GM13977 (cell line): ENCODE results near the gene SEMA4D.

ENCODE experiments used
- DNase-seq: peaks from one replicate; pipeline ENCODE4 v3.0.0; 2012; ENCODE audit warnings: low spot score
- in situ Hi-C: fragments of 300-500 bp; cut with MboI; formaldehyde crosslinking; loops from one replicate; pipeline ENCODE4 v1.12.0; 2022; ENCODE audit warnings: low sequenced_read_pairs, low pct_unique_long_range_greater_than_20kb, mixed read lengths, inconsistent platforms; ENCODE audit not compliant: unreplicated experiment
- TF ChIP-seq, protein P1 (sequence below): IDR thresholded peaks from 2 replicates; pipeline ENCODE4 v1.5.1; 2012; ENCODE audit warnings: mild to moderate bottlenecking, control low read depth; ENCODE audit not compliant: insufficient read depth; ENCODE audit errors: extremely low read depth, missing control alignments

SEMA4D gene

DNA sequence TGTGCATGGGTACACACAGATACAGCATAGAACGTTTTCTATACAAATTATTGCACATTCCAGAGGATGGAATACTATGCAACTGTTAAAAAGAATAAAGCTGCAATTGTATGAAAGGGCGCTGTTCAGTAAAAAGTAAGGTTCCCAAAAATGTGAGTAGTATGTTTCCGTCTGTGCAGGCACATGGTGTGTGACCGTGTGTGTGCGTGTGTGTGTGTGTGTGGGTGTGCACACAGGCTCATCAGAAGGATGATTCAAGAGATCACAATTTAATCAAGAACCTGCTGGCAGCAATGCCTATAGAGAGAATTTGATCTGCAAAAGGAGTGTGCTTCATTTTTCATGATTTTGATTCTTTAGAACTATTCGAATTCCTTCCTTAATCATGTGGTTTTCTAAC, 76.3 kb downstream of the SEMA4D start:
- TF ChIP-seq, protein P1, sequence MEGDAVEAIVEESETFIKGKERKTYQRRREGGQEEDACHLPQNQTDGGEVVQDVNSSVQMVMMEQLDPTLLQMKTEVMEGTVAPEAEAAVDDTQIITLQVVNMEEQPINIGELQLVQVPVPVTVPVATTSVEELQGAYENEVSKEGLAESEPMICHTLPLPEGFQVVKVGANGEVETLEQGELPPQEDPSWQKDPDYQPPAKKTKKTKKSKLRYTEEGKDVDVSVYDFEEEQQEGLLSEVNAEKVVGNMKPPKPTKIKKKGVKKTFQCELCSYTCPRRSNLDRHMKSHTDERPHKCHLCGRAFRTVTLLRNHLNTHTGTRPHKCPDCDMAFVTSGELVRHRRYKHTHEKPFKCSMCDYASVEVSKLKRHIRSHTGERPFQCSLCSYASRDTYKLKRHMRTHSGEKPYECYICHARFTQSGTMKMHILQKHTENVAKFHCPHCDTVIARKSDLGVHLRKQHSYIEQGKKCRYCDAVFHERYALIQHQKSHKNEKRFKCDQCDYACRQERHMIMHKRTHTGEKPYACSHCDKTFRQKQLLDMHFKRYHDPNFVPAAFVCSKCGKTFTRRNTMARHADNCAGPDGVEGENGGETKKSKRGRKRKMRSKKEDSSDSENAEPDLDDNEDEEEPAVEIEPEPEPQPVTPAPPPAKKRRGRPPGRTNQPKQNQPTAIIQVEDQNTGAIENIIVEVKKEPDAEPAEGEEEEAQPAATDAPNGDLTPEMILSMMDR: no peak
- DNase-seq: no peak
- in situ Hi-C loops: no loop called here

DNA sequence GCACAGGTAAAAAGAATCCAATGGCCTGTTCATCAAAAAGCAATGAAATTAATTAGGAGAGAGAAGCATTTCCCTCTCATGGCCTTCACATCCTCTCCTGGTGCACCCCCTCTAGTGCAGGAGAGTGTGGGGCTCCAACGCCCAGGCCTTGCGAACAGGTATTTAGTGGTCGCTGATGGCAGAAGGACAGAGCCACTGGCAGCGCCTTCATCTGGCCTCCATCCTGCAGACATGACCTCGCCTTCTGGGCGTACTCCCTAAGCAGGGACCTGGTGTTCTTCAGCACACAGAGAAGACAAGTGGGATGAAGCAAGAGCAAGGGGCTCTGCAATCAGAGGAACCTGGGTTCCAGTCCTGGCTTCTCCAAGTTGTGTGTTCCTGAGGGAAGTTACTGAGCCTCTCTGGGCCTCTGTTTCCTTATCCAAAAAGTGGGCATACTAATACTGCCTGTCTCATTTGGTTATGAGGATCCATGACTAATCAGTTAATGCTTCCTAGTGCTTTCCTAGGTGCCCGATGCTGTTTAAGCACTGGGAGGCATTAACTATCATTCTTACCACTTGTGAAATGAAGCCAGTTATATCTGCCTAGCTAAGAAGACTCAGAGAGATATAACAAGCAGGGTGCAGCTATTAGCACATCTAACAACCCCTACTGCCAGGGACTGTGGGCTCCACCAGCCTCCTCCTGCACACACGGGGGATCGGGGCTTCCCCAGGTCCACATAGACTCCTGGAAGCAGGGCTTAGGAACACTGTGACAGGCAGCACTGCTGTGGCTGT, 77.3 kb downstream of the SEMA4D start:
- DNase-seq: no peak
- in situ Hi-C loops: no loop called here
- TF ChIP-seq, protein P1: no peak

DNA sequence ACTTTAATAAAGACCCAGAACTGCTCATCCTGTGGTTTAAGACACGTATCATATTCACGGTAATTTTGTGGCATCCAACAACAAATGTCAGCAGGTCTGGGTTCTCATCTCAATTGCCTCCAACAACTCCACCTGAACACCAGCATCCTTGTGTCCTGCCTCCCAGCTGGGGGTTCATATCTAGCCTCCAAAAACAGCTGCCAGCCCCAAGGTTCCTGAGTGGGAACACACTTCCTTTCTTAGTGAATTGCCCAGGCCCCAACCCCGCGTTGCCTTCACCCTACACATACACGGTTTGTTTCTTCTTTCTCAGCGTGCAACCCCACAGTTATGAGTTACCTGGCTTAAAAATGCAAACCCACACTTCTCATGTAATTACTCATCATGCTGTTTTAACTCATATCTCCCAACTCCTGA, 77.9 kb downstream of the SEMA4D start:
- TF ChIP-seq, protein P1: no peak
- in situ Hi-C loops: no loop called here
- DNase-seq: no peak

DNA sequence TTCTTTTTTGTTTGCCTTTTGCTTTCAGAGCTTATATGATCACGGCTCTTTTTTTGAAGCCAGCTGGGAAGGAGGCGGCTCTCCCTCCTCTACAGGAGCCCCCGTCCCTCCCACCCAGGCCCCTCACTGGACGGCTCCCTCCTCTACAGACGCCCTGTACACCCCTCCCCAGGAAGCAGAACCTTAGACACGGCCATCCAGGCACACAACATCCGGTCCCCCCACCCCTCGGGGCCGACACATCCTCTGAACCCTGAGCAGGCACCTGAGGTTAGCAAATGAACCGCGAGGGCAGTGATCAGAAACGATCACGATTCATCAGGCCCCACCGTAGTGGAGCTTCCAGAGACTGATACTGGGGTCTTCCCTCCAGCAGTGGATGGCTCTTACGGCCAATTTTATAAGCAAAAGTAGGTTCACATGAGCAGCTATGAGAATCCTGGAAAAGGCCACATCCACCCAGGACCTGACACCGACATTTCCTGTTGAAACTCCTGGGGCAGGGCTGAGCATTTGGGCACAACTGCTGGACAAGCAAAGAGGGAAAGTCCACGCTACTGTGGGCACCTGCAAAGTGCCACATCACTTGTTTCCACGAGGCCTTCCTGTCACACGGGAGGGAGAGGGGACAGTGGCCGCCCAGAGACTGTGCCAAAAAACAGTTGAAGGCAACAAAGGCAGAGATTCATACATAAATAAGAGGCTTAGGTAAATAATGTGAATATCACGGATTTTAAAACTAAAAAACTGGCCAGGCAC, 78.9 kb downstream of the SEMA4D start:
- DNase-seq: peak; percentile 69
- in situ Hi-C loops: no loop called here
- TF ChIP-seq, protein P1: no peak

DNA sequence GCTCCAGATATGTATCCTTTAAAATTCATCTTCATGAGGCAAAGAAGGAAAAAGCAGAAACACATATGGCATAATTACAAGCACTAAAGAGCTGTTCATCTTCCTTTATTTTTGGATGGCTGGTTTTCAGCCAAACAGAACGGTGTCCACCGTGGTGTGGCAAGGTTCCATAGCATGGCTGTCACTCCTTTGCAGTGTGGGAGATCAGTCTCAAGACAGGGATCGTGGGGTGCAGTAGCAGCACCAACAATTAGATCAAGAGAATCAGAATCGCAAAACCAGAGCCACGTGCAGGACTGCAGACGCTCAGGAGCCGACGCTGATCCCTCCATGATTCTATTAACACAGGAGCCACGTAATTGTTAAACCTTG, 79.5 kb downstream of the SEMA4D start:
- DNase-seq: no peak
- in situ Hi-C loops: no loop called here
- TF ChIP-seq, protein P1: no peak

DNA sequence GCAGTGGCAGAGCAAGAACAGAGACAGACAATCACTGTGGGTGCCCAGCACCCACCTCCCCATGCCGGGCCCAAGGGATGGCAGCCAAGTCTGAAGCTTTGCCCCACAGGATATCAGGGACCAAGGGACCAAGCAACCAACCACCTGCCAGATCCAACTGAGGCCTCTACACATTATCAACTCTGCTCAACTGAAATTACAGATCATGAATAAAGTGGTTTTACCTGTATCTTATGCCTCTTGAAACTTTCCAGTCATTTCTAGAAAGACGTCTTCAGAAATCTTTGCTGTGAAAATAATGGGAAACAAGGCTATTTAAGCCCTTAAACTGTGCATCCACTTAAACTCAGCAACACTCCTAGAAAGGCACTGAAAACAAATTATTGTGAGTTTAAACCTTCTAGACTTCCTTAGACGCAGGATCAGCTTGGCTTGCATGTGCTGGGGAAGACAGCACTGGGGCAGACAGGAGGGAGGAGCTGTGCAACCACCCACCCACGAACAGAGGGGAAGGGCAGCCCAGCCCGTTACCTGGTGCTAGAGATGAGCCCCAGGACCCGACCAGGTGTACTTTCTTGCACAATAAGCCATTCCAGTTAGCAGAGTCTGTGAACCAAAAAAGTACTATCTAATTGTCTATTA, 80.0 kb downstream of the SEMA4D start:
- in situ Hi-C loops: no loop called here
- no peak for DNase-seq
- TF ChIP-seq, protein P1: no peak
